Activated CD8-positive, alpha-beta T cell treated with anti-CD3 and anti-CD28 coated beads for 36 hours (primary cell): ENCODE measurements around the gene TM9SF1. TPM values are rescaled to one million over a fixed set of nuclear protein-coding genes. Genes with fewer than 3 reads are reported as not detected.

ENCODE experiments used
- ATAC-seq: fragments of 200-7000 bp; cut with Tn5 transposase; one replicate; pipeline ENCODE4 v1.10.0; 2021; ENCODE audit warnings: mild to moderate bottlenecking, moderate library complexity
- CTCF ChIA-PET: fragments of 350-600 bp; sonication (Branson Sonifier 250); formaldehyde crosslinking; loops from one replicate; lab custom pipeline; 2021; ENCODE audit warnings: antibody characterized with exemption; lab: Charles Lee
- POLR2A ChIA-PET: fragments of 350-600 bp; sonication (Branson Sonifier 250); formaldehyde crosslinking; loops from one replicate; lab custom pipeline; 2021; ENCODE audit warnings: antibody characterized with exemption; lab: Charles Lee
- DNase-seq: peaks from one replicate; pipeline ENCODE4 v3.0.0-alpha.2; 2020
- H3K27ac Mint-ChIP-seq: one replicate; pipeline ENCODE4 v1.8.0; 2021; ENCODE audit warnings: mild to moderate bottlenecking, mixed read lengths
- H3K27me3 Mint-ChIP-seq: one replicate; pipeline ENCODE4 v1.8.0; 2021; ENCODE audit warnings: mixed read lengths
- H3K36me3 Mint-ChIP-seq: one replicate; pipeline ENCODE4 v1.8.0; 2021; ENCODE audit warnings: low read depth, mixed read lengths
- H3K4me1 Mint-ChIP-seq: one replicate; pipeline ENCODE4 v1.8.0; 2021; ENCODE audit warnings: low read depth, mixed read lengths
- H3K4me3 Mint-ChIP-seq: one replicate; pipeline ENCODE4 v1.8.0; 2021; ENCODE audit warnings: mild to moderate bottlenecking, moderate library complexity, mixed read lengths
- H3K9me3 Mint-ChIP-seq: one replicate; pipeline ENCODE4 v1.8.0; 2021; ENCODE audit warnings: mixed read lengths
- CTCF ChIP-seq: fragments of 200-600 bp; IDR thresholded peaks from one replicate; pipeline ENCODE4 v1.8.0; 2022; ENCODE audit warnings: antibody characterized with exemption, mild to moderate bottlenecking
- intact Hi-C: fragments of 100-400 bp; cut with micrococcal nuclease; formaldehyde crosslinking; loops from one replicate; pipeline ENCODE4 v1.10.0; 2022
- total RNA-seq, 2 experiments: library from RNA; stranded (reverse); gene quantifications; one replicate each; pipeline ENCODE4 v1.2.3, GENCODE V29; 2021

TM9SF1 gene
- total RNA-seq, 2 experiments from 2014 or later, result 16.3 to 18.0 TPM

GRCh38 chr14:24184104-24184970 is 10.9 kb downstream of the TM9SF1 start:
- ATAC-seq (no peak), DNase-seq (no peak)
- Mint-ChIP-seq H3K9me3 (no peaks in the 10 kb centered on the region), H3K27me3 (no peaks in the 10 kb centered on the region), H3K36me3 (peaks cover 34% of the 10 kb centered on the region), H3K27ac (no peak overlapping the region), H3K4me1 (peaks cover 25% of the 10 kb centered on the region), H3K4me3 (no peak overlapping the region)
- TF ChIP-seq CTCF, result no peak
- CTCF ChIA-PET, result interaction anchor here (1.0 to 1.2 kb wide), 3 partner anchors 11 to 23 kb away, joined by 3 read pairs; partner anchors contain the start of gene IRF9
- POLR2A ChIA-PET, result interaction anchor here (0.7 to 13.4 kb wide), 6 partner anchors 13 to 105 kb away, joined by 3 to 163 read pairs (median 6); partner anchors contain the start of genes CHMP4A, IRF9, REC8 and RNF31
- intact Hi-C loops, result no loop called here

DNA sequence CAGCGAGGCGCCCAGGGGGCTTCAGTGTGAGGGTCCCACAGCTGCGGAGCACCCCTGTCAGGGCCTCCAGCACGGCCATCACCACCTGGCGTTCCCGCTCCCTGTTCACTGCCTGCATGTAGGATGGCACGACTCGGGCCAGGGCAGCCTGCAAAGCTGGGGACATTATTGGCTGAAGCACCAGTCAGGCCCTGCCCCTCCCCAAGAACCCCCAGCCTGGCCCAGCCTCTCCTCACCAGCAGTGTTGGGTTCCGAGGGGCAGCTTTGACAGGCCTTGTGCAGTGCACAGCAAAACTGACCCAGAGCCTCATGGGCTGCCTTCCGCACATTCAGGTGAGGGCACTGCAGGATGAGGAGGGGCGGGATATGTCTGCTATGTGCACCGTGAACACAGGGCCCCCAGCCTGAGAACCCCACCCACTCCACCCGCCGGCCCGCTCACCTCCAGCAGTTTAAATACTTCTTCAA is 12.2 kb downstream of the TM9SF1 start:
- peaks cover 19% of the 10 kb centered on the region for H3K4me1 Mint-ChIP-seq
- ATAC-seq, result no peak
- H3K4me3 Mint-ChIP-seq, result no peak overlapping the region
- intact Hi-C loops, result no loop called here
- no peak for DNase-seq
- peaks cover 32% of the 10 kb centered on the region for H3K36me3 Mint-ChIP-seq
- H3K9me3 Mint-ChIP-seq, result no peaks in the 10 kb centered on the region
- no peak for TF ChIP-seq CTCF
- H3K27me3 Mint-ChIP-seq, result no peaks in the 10 kb centered on the region
- H3K27ac Mint-ChIP-seq, result no peak overlapping the region
- ChIA-PET CTCF (no interaction called here), POLR2A (interaction anchor here (1.1 to 13.4 kb wide), 4 partner anchors 12 to 50 kb away, joined by 3 to 163 read pairs (median 48); partner anchors contain the start of genes IRF9, REC8 and TM9SF1)

GRCh38 chr14:24182110-24182882 is 12.9 kb downstream of the TM9SF1 start:
- intact Hi-C loops, result no loop called here
- Mint-ChIP-seq H3K4me1 (peaks cover 13% of the 10 kb centered on the region), H3K9me3 (no peaks in the 10 kb centered on the region), H3K36me3 (peaks cover 26% of the 10 kb centered on the region), H3K27me3 (no peaks in the 10 kb centered on the region), H3K27ac (no peak overlapping the region), H3K4me3 (no peak overlapping the region)
- POLR2A ChIA-PET, result interaction anchor here (1.1 to 13.4 kb wide), 5 partner anchors 11 to 50 kb away, joined by 3 to 163 read pairs (median 6); partner anchors contain the start of genes IRF9, REC8 and TM9SF1
- ATAC-seq, result no peak
- no peak for TF ChIP-seq CTCF
- CTCF ChIA-PET, result no interaction called here
- DNase-seq, result no peak

DNA sequence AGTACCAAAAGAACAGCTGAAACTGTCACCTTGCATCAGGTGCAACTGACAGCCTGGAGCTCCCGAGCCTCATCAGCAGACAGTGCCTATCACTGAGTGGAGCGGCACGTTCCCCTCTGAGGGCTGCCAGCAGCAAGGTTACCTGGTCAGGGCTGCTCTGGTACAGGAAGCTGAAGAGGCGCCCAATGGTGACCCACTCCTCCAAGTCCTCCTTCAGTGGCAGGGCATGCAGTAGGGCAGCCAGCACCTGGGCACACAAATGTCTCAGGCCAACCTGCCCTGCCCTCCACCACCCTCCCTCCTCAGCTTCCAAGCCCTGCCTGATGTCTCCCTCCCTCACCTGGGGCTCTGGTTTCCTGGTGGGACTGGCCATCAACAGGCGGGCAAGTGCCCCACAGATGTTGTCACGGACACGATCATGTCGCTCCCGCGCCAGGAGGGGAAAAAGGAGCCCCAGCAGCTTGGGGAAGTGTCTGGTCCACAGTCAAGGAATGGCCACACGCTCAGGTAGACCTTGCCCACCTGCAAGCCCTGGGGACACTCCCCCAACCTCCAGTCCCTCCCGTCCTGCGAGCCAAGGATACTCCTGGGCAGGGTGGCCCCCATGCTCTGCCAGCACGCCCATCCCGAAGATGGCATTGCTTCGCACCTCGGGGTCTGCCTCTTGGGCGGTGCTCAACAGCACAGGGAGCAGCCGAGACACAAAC is 13.7 kb downstream of the TM9SF1 start:
- ChIA-PET CTCF (interaction anchor here (1.1 kb wide), 1 partner anchor 125 kb away, joined by 4 read pairs; no protein-coding TSS in a partner anchor), POLR2A (interaction anchor here (0.8 to 13.4 kb wide), 7 partner anchors 10 to 52 kb away, joined by 3 to 163 read pairs (median 4); partner anchors contain the start of genes IRF9, PSME1, REC8 and TM9SF1)
- no peak for TF ChIP-seq CTCF
- Mint-ChIP-seq H3K4me1 (peaks cover 6% of the 10 kb centered on the region), H3K36me3 (peaks cover 21% of the 10 kb centered on the region), H3K27me3 (no peaks in the 10 kb centered on the region), H3K4me3 (no peak overlapping the region), H3K27ac (no peak overlapping the region), H3K9me3 (no peaks in the 10 kb centered on the region)
- ATAC-seq, result no peak
- intact Hi-C loops, result no loop called here
- no peak for DNase-seq
